GM12801 (cell line): ENCODE measurements around the gene NOL4L.

ENCODE experiments used
- TF ChIP-seq, protein P1 (sequence below): IDR thresholded peaks from one replicate; pipeline ENCODE4 v1.5.1; 2011; ENCODE audit warnings: control low read depth; ENCODE audit not compliant: insufficient read length; ENCODE audit errors: extremely low read depth

NOL4L gene

DNA sequence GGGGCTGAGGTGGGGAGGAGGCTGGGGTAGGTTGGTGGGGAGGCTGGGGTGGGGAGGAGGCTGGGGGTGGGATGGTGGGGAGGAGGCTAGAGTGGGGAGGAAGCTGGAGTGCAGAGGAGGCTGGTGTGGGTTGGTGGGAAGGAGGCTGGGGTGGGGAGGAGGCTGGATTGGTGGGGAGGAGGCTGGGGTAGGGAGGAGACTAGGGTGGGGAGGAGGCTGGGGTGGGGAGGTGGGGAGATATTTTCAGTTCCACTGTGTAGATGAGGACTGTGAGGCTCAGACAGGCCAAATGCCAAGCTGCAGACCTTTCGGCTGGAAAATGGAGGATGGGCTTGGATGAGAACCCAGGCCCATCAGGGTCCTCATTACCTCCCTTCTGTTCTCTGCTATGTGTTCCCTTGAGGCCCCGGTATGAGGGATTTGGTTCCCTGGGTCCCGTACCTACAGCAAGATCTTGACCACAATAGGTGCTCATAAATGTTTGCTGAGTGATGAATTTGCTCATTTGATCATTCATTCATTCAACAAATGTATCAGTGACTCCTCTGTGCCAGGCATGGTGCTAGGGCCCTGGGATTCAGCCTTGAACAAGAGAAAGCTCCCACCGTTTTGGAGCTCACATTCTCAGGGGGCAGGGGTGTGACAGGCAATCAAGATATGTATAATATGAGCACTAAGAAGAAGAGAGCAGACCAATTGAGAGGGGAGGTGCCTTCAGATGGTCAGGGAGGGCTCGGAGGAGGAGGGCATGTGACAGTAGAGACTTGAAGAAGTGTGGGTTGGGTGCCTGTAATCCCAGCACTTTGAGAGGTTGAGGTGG lies 36.1 kb upstream of the NOL4L start:
- TF ChIP-seq, protein P1, sequence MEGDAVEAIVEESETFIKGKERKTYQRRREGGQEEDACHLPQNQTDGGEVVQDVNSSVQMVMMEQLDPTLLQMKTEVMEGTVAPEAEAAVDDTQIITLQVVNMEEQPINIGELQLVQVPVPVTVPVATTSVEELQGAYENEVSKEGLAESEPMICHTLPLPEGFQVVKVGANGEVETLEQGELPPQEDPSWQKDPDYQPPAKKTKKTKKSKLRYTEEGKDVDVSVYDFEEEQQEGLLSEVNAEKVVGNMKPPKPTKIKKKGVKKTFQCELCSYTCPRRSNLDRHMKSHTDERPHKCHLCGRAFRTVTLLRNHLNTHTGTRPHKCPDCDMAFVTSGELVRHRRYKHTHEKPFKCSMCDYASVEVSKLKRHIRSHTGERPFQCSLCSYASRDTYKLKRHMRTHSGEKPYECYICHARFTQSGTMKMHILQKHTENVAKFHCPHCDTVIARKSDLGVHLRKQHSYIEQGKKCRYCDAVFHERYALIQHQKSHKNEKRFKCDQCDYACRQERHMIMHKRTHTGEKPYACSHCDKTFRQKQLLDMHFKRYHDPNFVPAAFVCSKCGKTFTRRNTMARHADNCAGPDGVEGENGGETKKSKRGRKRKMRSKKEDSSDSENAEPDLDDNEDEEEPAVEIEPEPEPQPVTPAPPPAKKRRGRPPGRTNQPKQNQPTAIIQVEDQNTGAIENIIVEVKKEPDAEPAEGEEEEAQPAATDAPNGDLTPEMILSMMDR: no peak

DNA sequence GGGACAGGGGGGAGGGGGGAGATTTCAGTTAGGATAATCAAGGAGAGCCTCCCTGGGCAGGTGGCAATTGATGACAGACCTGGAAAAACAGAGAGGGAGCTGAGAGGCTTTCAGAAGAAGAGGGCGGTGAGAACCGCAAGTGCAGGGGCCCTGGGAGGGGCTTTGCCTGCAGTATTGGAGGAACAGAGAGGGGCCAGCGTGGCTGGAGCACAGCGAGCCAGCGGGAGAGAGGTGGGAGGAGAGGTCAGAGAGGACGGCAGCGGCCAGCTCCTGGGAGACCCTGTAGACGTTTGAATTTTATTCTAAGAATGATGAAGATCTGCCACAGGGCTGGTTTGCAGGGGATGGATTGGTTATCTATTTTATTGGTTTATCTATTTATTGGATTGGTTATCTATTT lies 34.5 kb upstream of the NOL4L start:
- TF ChIP-seq, protein P1: no peak

DNA sequence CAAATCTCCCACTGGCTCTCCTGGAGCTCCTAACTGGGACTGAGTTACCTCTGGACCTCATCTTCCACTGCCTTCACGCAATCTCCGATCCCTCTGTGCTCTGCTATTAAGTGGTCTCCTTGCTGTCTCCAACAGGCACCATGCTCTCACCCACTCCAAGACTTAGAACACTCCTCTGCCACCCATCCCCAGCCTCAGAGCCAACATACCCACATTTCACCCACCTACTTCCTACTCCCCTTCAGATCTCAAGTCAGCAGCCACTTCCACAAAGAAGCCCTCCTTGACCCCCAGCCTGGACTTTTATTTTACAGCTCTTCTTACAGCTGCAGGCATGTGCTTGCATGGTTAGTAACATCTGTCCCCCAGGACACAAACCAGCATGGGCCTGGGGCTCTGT lies 29.6 kb upstream of the NOL4L start:
- TF ChIP-seq, protein P1: no peak

DNA sequence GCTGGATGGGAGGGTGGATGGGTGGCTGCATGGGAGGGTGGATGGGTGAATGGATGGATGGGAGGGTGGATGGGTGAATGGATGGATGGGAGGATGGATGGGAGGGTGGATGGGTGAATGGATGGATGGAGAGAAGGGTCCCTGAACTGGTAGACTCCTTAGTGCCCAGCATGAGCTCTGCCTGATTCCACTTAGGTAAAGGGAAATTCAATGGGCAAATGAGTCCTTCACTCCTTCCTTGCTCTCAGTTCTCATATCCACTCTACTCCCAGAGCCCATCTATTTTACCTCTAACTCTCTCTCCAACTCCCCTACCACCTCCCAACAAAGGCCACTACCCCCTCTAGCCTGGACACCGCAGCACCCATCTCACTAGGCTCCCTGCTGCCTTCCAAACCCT lies 29.2 kb upstream of the NOL4L start:
- TF ChIP-seq, protein P1: no peak

DNA sequence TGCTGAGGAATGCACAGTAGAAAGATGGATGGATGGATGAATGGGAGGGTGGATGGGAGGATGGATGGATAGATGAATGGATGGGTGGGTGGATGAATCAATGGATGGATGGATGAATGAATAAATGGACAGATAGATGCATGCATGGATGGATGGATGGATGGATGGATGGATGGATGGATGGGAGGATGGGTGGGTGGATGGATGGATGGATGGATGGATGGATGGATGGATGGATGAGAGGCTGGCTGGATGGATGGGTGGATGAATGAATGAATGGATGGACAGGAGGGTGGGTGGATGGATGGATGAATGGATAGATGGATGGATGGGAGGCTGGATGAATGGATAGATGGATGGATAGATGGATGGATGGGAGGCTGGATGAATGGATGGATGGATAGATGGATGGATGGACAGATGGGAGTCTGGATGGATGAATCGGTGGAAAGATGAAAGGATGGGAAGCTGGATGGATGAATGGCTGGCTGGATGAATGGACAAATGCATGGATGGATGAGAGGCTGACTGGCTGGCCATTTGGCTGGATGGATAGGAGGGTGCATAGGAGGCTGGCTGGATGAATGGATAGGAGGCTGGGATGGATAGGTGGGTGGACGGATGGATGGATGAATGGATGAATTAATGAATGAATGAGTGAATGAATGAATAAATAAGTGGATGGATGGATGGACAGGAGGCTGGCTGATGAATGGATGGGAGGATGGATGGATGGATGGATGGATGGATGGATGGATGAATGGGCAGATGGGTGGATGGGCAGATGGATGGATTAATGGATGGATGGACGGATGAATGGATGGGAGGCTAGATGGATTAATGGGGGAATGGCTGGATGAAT lies 28.3 kb upstream of the NOL4L start:
- TF ChIP-seq, protein P1: no peak

DNA sequence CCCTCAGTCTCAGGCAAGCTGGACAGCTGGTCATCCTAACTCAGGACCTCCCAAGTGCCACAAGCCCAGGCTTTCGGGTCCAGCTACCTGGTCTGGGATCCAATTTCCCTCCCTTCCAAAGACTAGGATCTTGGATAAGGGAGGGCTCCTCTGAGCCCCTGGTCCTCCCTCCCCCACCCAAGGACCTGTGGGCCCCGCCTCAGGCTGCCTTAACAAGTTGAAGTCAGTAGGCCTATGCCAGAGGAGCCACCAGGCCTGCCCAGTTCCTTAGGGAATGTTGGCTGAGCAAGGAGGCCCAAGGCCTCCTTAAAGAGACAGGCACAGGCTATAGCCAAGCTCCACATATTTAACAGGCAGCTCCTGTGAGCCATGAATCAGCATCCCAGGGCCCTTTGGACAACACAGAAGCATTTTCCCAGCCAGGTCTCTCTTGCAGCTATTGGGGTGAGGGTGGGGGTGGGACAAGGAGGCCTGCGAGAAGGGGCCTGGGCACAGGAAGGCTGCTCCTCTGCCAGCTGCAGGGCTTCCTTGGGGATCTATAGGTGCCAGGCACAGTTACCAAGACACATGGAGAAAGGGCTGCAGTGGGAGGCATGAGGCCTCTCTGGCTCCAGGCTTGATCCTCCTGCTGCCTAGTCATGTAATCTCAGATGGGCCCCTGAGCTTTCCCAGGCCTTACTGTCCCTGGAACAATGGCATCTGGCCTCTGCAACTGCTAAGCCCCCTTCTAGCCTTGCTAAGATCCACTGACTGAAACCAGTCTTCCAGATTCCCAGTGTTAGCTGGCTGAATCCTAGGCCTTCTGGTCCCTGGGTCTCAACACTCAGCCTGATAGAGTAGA lies 27.4 kb upstream of the NOL4L start:
- TF ChIP-seq, protein P1: no peak

DNA sequence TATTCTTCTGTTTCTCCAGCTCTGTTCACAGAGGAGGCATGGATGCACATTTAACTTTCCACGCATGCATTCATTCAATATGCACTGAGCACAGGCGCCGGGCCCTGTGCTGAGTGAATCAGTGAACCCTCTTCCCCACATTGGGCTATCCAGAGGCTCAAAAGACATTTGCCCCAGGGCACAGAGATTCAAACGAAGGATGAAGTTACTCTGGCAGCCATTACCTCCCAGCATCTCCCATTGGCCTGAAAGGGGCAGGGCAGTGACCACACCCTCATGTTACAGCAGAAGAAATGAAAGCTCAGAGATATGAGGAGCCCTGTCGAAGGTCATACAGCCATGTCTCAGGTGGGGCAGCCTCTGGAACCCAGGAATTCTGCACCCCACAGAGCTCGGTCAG lies 26.7 kb upstream of the NOL4L start:
- TF ChIP-seq, protein P1: no peak
